SJCRH30 (cell line): ENCODE data around the gene PRM3. TPM values are rescaled to one million over a fixed set of nuclear protein-coding genes. Genes with fewer than 3 reads are reported as not detected.

ENCODE experiments used
- DNase-seq, 2 experiments: peaks; one replicate each; pipeline ENCODE4 v3.0.0-alpha.2; 2015 to 2020
- H3K27ac ChIP-seq: fragments of 250-450 bp; sonication (Bioruptor Pico); 2 replicates; pipeline ENCODE4 v1.5.1; 2020; ENCODE audit warnings: mild to moderate bottlenecking, moderate library complexity
- H3K27me3 ChIP-seq: fragments of 250-450 bp; sonication (Bioruptor Pico); 2 replicates; pipeline ENCODE4 v1.5.1; 2020; ENCODE audit warnings: mild to moderate bottlenecking, moderate library complexity
- H3K36me3 ChIP-seq: fragments of 250-450 bp; sonication (Bioruptor Pico); 2 replicates; pipeline ENCODE4 v1.5.1; 2020; ENCODE audit warnings: mild to moderate bottlenecking, moderate library complexity
- H3K4me1 ChIP-seq: fragments of 250-450 bp; sonication (Bioruptor Pico); 2 replicates; pipeline ENCODE4 v1.5.1; 2020; ENCODE audit warnings: mild to moderate bottlenecking, moderate library complexity
- H3K4me3 ChIP-seq: fragments of 250-450 bp; sonication (Bioruptor Pico); 2 replicates; pipeline ENCODE4 v1.5.1; 2020; ENCODE audit warnings: mild to moderate bottlenecking, moderate library complexity
- H3K9me3 ChIP-seq: fragments of 250-450 bp; sonication (Bioruptor Pico); replicated peaks from 2 replicates; pipeline ENCODE4 v1.5.1; 2020; ENCODE audit warnings: mild to moderate bottlenecking, moderate library complexity
- total RNA-seq: library from RNA; depleted of rRNA; stranded (reverse); fragments of >200 nt; shearing (Covaris generic); gene quantifications from 2 replicates; pipeline ENCODE4 v1.2.3, GENCODE V29; 2014

The PRM3 gene
- total RNA-seq, 1 experiment from 2014 or later, result not detected

DNA sequence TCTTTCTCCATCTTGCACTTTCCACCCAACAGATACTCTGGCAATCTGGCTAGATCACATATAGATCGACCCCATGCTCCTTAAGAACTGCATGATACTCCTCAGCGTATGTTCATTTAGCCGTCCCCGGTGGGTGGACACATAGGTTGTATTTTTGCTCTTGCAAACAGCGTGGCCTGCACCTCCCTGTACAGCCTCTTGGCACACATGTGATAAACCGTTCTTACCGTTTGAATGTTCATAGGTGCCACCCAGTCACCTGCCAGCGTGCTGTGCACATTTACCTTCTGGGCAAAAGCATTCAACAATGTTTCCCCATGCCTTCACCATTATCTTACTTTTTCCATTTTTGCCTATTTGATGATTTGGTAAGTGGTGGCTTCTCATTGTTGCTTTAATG, 10.5 kb downstream of the PRM3 start:
- no peak overlapping the region for H3K27ac ChIP-seq
- no peak for DNase-seq
- no peaks in the 10 kb centered on the region for H3K9me3 ChIP-seq
- H3K27me3 ChIP-seq, result no peaks in the 10 kb centered on the region
- peaks cover 17% of the 10 kb centered on the region; the same call in 1 of the 2 replicates for H3K4me1 ChIP-seq
- no peak overlapping the region for H3K4me3 ChIP-seq
- no peaks in the 10 kb centered on the region for H3K36me3 ChIP-seq

DNA sequence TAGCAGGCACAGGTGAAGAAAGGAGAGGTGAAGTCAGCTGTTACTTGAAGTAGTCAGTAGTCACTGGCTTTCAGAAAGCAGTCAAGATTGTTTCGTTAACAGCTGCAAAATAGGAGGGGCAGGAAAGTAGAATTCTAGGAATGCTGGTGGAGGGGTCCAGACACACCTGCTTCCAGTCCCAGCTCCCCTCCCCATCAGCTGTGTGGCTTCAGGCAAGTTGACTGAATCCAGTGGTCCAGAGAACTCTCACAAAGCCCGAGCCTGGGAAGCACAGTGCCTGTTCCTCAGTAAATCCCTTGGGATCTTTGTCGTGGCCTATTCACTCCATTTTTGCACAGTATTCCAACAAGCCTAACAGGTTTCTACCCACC, 12.8 kb downstream of the PRM3 start:
- no peaks in the 10 kb centered on the region for H3K36me3 ChIP-seq
- peaks cover 20% of the 10 kb centered on the region; the same call in 1 of the 2 replicates for H3K4me1 ChIP-seq
- peak; percentile 50 to 54 for DNase-seq
- H3K27ac ChIP-seq, result no peak overlapping the region
- H3K27me3 ChIP-seq, result no peaks in the 10 kb centered on the region
- H3K9me3 ChIP-seq, result no peaks in the 10 kb centered on the region
- H3K4me3 ChIP-seq, result no peak overlapping the region

DNA sequence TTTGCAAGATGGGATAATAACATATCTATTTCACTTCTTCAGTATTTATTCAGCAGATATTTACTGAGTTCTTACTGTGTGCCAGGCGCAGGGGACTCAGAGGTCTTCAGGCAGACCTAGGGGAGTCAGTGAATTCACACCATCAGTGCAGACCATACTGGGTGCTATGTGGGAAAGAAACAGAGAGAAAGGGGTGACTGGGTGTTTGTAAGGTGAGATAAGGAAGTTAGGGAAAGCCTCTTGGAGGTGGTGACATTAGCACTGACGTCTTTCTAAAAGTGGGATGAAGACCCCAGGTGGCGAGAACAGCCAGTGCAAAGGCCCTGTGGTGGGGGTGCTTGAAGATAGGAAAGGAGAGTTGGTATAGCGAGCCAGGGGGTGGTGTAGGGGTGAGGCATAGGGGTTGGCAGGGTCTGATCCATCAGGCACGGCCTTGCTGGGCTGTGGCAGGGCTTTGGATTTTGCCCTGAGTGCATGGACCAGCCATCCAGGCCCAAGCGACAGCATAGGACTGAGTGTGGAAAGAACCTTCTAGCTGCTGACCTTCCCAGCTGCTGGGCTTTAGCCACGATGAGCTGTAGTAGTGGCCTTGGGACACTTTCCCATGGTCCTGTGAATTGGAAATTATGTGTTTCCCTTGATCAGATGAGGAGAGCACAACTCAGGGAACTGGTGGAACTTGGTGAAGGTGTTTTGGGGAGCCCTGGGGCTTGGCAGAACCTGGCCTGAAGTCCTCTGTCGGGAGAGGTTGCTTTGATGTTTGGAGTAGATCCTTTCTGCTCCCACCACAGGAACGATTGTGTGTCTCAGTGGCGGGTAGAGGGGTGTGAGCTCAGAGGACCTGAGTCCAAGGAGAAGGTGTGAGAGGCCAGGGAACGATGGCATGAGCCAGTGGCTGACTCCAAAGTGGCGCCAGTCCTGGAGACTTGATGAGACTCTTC, 13.5 kb downstream of the PRM3 start:
- Histone ChIP-seq H3K27ac (no peak overlapping the region), H3K36me3 (no peaks in the 10 kb centered on the region), H3K4me1 (peaks cover 20% of the 10 kb centered on the region; the same call in 1 of the 2 replicates), H3K9me3 (no peaks in the 10 kb centered on the region), H3K27me3 (no peaks in the 10 kb centered on the region), H3K4me3 (no peak overlapping the region)
- no peak for DNase-seq

DNA sequence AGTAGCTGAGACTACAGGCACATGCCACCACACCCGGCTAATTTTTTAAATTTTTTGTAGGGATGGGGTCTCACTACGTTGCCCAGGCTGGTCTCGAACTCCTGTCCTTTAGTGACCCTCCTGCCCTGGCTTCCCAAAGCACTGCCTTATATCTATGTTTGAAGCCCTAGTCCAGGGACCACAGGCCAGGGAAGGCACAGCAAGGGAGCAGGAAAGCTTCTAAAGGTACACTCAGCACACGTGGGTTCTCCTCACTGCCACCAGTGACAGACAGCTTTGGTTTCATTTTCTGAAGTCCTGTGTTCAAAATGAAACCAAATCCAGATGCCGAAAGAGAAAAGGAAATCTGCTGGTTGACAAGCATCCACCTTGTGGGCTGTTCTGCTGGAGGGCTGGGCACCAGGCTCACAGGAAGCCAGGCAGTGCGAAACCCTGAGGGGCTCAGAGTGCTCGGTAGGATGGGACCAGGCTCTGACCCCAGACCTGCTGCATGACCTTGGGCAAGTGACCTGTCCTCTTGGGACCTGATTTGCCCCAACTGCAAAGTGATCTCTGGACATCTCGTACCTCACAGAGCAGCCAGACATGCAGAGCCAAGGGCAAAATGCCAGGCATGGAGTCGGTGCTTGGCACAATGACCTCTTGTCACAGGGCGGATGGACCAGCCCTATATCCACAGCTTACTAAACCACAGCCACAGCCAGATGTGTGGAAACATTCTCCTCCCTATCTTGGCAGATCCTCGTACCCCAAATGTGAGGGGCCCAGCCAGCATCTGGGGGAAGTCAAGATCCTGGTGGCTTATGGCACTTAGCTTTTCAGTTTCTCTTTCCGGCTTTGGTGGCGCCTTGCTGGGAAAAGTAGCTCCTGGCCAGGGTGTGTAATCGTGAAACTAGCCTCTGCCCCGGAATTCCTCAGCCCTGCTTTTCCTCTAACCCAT, 14.6 kb downstream of the PRM3 start:
- Histone ChIP-seq H3K27ac (no peak overlapping the region), H3K4me3 (no peak overlapping the region), H3K36me3 (no peaks in the 10 kb centered on the region), H3K9me3 (no peaks in the 10 kb centered on the region), H3K27me3 (no peaks in the 10 kb centered on the region), H3K4me1 (peaks cover 20% of the 10 kb centered on the region; the same call in 1 of the 2 replicates)
- DNase-seq, result peak in 1 of 2 experiments; percentile 18

DNA sequence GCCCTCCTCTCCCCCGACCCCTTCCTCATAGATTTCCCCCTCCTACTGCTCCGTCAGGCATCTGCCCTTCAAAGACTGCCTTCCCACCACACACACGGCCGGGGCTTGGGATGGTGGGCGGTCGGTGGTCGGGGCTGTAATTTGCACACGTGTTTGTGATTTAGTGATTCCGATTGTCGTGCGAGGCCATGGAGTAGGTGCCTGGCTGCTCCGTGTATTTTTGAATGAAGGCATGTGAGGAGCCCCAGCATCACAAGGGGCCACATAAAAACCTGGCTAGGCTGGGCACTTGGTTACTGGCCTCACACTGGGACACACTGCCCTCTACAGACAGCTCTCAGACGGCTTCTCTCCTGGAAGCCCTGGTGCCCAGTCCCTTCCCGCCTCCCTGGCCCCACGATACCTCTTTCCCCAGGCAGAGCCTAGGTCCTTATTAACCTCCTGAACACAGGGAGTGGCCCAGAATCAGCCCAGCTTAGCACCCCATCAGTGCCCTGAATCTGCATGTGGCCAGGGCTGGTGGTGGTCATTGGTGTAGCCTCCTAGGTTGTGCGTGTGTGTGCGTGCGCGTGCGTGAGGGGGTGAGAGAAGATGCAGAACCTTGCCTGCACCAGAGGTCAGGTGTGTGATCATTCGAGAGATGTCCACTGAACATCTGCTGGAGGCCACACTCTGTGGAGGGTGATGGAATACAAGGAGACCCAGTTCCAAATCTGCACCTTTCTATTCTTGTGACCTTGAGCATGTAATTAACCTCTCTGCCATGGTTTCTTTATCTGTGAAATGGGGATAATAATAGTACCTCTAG, 16.1 kb downstream of the PRM3 start:
- Histone ChIP-seq H3K9me3 (no peaks in the 10 kb centered on the region), H3K4me3 (peak overlapping the region; percentile 87), H3K27ac (peak overlapping the region; percentile 84; the same call in 1 of the 2 replicates), H3K27me3 (no peaks in the 10 kb centered on the region), H3K36me3 (no peaks in the 10 kb centered on the region), H3K4me1 (peaks cover 20% of the 10 kb centered on the region; the same call in 1 of the 2 replicates)
- peak; percentile 76 to 88 for DNase-seq

DNA sequence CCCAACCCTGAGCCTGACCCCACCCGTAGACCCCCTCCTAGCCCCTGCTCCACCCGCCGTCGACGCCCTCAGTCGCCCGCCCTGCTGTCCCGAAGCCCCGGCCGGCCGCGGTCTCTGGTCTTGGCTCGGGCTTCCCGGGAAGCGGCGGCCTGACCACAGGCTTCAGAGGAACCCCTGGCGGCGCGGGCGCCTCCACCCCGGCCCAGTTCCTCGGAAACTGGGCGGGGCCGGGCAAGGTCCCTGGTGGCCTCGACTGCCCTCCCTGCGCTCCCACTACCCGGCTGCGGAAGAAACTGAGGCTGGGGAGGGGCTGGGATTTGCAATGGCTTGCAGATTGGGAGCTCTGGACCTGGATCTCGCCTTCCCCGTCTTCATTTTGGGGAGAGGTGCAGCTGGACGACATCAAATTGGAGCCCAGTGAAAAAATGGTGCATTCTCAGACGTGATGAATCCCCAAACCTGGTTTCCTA, 16.7 kb downstream of the PRM3 start:
- Histone ChIP-seq H3K36me3 (no peaks in the 10 kb centered on the region), H3K4me1 (peaks cover 20% of the 10 kb centered on the region; the same call in 1 of the 2 replicates), H3K9me3 (no peaks in the 10 kb centered on the region), H3K27ac (peak overlapping the region; percentile 84), H3K4me3 (peak overlapping the region; percentile 87), H3K27me3 (no peaks in the 10 kb centered on the region)
- peak in 1 of 2 experiments; percentile 66 for DNase-seq

DNA sequence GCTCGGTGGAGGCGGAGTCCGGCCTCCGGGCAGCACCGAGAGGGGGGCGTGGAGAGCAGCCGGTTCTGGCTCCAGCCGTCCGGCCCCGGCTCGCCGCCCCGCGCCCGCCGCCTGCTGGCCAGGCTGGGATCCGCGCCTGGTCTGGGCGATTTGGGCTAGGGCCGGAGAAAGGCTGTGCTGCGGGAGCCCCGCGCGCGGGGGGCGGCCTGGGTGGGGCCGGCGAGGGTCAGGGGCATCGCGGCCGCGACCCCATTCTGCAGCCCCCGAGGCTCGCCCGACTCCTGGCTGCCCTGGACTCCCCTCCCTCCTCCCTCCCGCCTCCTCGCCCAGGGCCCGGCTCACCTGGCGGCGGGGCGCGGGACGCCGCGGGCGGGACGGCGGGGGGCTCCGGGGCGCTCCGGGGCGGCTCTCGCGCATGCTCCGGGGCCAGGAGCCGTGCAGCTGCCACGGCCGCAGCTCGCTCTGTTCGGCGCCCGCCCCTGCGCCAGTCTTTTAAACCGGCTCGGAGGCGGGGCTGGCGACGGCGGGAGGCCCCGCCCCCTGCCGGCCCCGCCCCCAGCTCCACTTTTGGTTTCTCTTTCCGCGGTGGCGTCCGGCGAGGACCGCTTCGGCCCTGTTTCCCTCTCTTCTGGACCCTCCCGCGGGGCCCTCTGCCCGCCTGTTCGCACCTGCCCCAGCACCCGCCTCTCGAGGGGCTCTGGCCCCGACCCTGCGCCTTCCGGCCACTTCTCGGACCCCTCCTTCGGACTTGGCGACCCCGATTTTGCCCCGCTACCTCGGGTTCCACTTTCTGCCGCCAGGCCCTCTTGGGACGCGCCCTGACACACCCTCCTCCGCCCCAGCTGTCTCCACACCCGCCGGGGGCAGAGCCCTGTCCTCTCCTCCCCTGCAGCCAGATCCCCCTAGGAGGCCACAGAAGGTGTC, 17.4 kb downstream of the PRM3 start, which contains the start of gene SOCS1:
SOCS1 (minus strand) TSS at position 468 of the 924 bp plus-strand sequence. CDS start 726 bp downstream, outside the sequence.
- peak within 1 kb of the TSS; percentile 84 for H3K27ac ChIP-seq
- peak; percentile 82 to 89 for DNase-seq

DNA sequence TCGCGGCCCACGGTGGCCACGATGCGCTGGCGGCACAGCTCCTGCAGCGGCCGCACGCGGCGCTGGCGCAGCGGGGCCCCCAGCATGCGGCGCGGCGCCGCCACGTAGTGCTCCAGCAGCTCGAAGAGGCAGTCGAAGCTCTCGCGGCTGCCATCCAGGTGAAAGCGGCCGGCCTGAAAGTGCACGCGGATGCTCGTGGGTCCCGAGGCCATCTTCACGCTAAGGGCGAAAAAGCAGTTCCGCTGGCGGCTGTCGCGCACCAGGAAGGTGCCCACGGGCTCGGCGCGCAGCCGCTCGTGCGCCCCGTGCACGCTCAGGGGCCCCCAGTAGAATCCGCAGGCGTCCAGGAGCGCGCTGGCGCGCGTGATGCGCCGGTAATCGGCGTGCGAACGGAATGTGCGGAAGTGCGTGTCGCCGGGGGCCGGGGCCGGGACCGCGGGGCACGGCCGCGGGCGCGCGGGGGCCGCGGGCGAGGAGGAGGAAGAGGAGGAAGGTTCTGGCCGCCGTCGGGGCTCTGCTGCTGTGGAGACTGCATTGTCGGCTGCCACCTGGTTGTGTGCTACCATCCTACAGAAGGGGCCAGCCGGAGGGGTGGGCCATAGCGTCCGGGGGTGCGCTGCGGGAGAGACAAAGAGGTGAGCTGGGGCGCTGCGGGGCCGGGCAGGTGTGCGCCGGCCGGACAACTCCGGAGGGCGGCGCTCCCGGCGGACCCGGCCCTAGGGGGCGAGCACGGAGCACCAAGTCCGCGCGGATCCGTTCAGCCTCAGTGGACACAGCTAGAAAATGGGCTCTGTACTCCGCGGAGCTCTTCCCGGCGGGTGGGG, 18.3 kb downstream of the PRM3 start:
- Histone ChIP-seq H3K4me3 (peak overlapping the region; percentile 87), H3K36me3 (no peaks in the 10 kb centered on the region), H3K27me3 (no peaks in the 10 kb centered on the region), H3K9me3 (no peaks in the 10 kb centered on the region), H3K27ac (no peak overlapping the region), H3K4me1 (peaks cover 11% of the 10 kb centered on the region; the same call in 1 of the 2 replicates)
- DNase-seq, result no peak

More for the DNA sequence above, 17.4 kb downstream of the PRM3 start, which contains the start of gene SOCS1:
- H3K36me3 ChIP-seq, result no peaks in the 10 kb centered on the region
- peak within 1 kb of the TSS; percentile 87 for H3K4me3 ChIP-seq
- H3K9me3 ChIP-seq, result no peaks in the 10 kb centered on the region
- H3K4me1 ChIP-seq, result peaks cover 18% of the 10 kb centered on the region; the same call in 1 of the 2 replicates
- H3K27me3 ChIP-seq, result no peaks in the 10 kb centered on the region

DNA sequence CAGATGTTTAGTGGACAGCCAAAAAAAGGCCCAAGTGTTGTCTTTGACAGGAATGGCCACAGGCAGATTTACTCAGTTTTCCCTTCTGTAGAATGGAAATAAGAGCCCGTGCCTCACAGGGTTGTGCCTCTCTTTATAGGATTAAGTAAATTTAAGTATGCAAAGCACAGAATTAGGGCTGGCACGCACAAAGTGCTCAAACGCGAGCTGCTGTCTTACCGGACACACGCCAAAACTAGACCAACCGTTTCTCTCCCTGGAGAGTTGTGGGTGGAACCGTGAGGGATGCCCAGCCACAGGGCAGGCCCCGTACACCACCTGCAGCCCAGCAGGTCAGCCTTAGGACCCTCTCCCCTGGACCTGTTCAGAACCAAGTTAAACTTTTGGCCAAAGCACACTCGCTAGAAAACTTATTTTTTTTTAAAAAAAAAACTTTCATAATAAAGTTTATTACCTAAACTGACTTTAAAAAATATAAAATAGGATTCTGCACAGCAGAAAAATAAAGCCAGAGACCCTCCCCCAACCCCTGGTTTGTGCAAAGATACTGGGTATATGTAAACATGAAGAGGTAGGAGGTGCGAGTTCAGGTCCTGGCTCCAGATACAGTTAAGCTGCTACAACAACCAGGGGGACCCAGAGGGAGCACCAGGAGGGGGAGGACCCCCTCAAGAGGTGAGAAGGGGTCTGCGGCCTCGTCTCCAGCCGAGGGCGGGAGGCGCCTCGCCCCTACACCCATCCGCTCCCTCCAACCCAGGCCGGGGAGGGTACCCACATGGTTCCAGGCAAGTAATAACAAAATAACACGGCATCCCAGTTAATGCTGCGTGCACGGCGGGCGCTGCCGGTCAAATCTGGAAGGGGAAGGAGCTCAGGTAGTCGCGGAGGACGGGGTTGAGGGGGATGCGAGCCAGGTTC, 19.2 kb downstream of the PRM3 start:
- Histone ChIP-seq H3K27me3 (no peaks in the 10 kb centered on the region), H3K4me3 (no peak overlapping the region), H3K36me3 (no peaks in the 10 kb centered on the region), H3K4me1 (peaks cover 6% of the 10 kb centered on the region; the same call in 1 of the 2 replicates), H3K9me3 (no peaks in the 10 kb centered on the region), H3K27ac (no peak overlapping the region)
- DNase-seq, result no peak

DNA sequence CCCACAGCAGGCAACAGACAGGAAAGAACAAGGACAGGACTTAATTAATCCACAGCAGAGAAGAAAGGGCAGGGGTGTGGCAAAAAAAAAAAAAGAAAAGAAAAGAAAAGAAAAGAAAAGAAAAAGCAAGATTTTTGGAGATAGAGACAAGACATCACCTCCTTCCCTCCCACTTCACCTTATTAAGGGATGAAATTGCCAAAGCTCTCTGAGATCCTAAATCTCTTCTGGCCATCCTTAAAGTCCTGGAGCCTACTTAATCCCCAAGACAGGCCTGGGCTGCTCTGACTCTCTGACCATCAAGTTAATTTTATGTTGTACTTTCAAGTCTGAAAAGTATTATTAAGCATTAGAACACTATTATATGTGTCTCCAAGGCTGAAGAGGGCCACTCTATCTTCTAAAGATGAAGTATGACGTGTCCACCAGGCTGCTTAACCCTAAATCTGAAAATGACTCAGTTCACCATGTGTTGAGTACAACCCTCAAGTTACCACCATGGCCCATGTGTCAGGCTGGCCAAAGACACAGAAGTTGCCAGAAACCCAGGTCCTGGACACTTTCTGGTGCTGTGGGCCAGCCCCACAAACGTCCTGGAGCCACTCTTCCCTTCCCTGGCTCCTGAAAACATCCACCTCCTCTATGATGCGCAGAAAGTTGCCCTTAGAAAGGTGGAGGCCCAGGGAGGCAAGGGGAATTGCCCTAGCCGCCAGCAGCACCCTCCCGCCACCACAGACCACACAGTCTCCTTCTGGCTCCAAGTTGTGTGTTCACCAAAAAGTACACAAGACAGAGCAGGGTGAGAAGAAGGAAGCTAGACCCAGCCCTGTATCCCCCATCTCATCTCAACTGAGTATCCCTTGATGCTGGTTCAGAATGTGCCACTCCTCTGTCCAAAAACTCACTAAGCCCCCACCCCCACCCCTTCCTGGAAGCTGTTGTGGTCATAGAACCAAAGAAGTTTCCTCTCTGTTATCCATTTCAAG, 20.1 kb downstream of the PRM3 start:
- H3K4me3 ChIP-seq, result no peak overlapping the region
- H3K27ac ChIP-seq, result no peak overlapping the region
- H3K4me1 ChIP-seq, result peaks cover 3% of the 10 kb centered on the region; the same call in 1 of the 2 replicates
- no peaks in the 10 kb centered on the region for H3K9me3 ChIP-seq
- no peak for DNase-seq
- no peaks in the 10 kb centered on the region for H3K27me3 ChIP-seq
- no peaks in the 10 kb centered on the region for H3K36me3 ChIP-seq
